H1 (cell line): ENCODE data around the gene TP53BP2.
"Not testable (repeated sequence)": the region's sequence is repeated elsewhere in the genome, so short reads cannot be mapped to it uniquely, and the experiment has no call there.

ENCODE experiments used
- EP300 ChIP-seq, 2 experiments: IDR thresholded peaks; 1 replicate in 1 of 2; 2 replicates in 1 of 2; pipeline ENCODE4 v1.6.1; 2011 to 2012; ENCODE audit warnings: low read depth in 2 of 2, low read length in 2 of 2, mild to moderate bottlenecking in 2 of 2, borderline replicate concordance in 1 of 2, inconsistent platforms in 1 of 2, moderate library complexity in 1 of 2
- EZH2 ChIP-seq: fragments of 200-600 bp; sonication (generic); IDR thresholded peaks from 2 replicates; pipeline ENCODE4 v1.7.1; 2012; ENCODE audit warnings: low read depth, mild to moderate bottlenecking, moderate library complexity, low read length, inconsistent platforms; ENCODE audit not compliant: severe bottlenecking
- GABPA ChIP-seq: IDR thresholded peaks from 2 replicates; pipeline ENCODE4 v1.6.1; 2011; ENCODE audit warnings: mild to moderate bottlenecking, low read length, moderate library complexity, borderline replicate concordance; ENCODE audit not compliant: insufficient read depth
- HDAC2 ChIP-seq, 2 experiments: fragments of 300-600 bp in 1 of 2; sonication (generic) in 1 of 2; IDR thresholded peaks; 2 replicates each; pipeline ENCODE4 v1.6.1; 2011 to 2012; ENCODE audit warnings: low read depth in 2 of 2, low read length in 2 of 2, mild to moderate bottlenecking in 2 of 2, moderate library complexity in 2 of 2, borderline replicate concordance in 1 of 2, inconsistent platforms in 1 of 2
- JUND ChIP-seq: IDR thresholded peaks from 2 replicates; pipeline ENCODE4 v1.6.1; 2011; ENCODE audit warnings: mild to moderate bottlenecking, improper control_type of control experiment, low read length
- POLR2A ChIP-seq, 2 experiments: IDR thresholded peaks; 1 replicate in 1 of 2; 2 replicates in 1 of 2; pipeline ENCODE4 v1.6.1; 2011; ENCODE audit warnings: low read depth in 2 of 2, low read length in 2 of 2, mild to moderate bottlenecking in 2 of 2; ENCODE audit errors: control extremely low read depth in 1 of 2
- TAF1 ChIP-seq: IDR thresholded peaks from 2 replicates; pipeline ENCODE4 v1.6.1; 2011; ENCODE audit warnings: mild to moderate bottlenecking, low read depth, low read length
- TF ChIP-seq, protein P1 (sequence below), 3 experiments: IDR thresholded peaks; 1 replicate in 2 of 3; 2 replicates in 1 of 3; pipeline versions ENCODE4 v1.5.1 to v1.6.1; 2011; ENCODE audit warnings: low read length in 3 of 3, mild to moderate bottlenecking in 3 of 3, inconsistent platforms in 2 of 3, low read depth in 1 of 3, moderate library complexity in 1 of 3; ENCODE audit not compliant: insufficient read depth in 1 of 3; ENCODE audit errors: control extremely low read depth in 1 of 3
- TF ChIP-seq, protein P2 (sequence below): fragments of 300-600 bp; sonication (generic); IDR thresholded peaks from 2 replicates; pipeline ENCODE4 v1.7.1; 2012; ENCODE audit warnings: low read length, moderate library complexity, mild to moderate bottlenecking, inconsistent platforms; ENCODE audit not compliant: insufficient replicate concordance

DNA sequence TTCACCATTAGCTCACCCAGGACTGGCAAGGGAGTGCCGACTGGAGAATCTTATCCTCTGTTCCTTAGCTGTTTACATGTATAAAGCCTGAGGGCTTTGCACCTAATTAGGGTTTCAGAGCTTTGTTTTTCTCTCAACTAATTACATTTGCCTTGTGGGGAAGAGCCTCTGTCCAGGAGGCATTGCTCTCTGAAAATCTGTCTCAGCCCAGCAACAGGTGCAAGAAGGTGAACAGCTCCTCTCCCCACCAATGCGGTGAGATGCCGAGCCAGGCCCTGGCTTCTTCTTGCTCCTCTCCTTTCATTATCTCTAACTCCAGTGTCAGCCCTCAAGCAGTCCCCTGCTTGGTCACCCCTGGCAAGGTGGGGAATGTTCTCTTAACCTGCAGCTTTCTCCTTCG is 43.6 kb upstream of the TP53BP2 start:
- TF ChIP-seq, protein P1, sequence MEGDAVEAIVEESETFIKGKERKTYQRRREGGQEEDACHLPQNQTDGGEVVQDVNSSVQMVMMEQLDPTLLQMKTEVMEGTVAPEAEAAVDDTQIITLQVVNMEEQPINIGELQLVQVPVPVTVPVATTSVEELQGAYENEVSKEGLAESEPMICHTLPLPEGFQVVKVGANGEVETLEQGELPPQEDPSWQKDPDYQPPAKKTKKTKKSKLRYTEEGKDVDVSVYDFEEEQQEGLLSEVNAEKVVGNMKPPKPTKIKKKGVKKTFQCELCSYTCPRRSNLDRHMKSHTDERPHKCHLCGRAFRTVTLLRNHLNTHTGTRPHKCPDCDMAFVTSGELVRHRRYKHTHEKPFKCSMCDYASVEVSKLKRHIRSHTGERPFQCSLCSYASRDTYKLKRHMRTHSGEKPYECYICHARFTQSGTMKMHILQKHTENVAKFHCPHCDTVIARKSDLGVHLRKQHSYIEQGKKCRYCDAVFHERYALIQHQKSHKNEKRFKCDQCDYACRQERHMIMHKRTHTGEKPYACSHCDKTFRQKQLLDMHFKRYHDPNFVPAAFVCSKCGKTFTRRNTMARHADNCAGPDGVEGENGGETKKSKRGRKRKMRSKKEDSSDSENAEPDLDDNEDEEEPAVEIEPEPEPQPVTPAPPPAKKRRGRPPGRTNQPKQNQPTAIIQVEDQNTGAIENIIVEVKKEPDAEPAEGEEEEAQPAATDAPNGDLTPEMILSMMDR (IDR thresholded peaks at IDR 0.05; ENCODE audit: control extremely low read depth in 1 of 3, insufficient read depth in 1 of 3, low read depth in 1 of 3, low read length in 3 of 3) = not testable (repeated sequence)
- TF ChIP-seq GABPA; POLR2A (IDR thresholded peaks at IDR 0.05; ENCODE audit: control extremely low read depth in 1 of 2, low read depth in 2 of 2, low read length in 2 of 2); HDAC2 (IDR thresholded peaks at IDR 0.05; ENCODE audit: borderline replicate concordance in 1 of 2, low read depth in 2 of 2, low read length in 2 of 2); EZH2; TAF1; EP300 (IDR thresholded peaks at IDR 0.05; ENCODE audit: borderline replicate concordance in 1 of 2, low read depth in 2 of 2, low read length in 2 of 2); JUND: not testable (repeated sequence)
- TF ChIP-seq, protein P2, sequence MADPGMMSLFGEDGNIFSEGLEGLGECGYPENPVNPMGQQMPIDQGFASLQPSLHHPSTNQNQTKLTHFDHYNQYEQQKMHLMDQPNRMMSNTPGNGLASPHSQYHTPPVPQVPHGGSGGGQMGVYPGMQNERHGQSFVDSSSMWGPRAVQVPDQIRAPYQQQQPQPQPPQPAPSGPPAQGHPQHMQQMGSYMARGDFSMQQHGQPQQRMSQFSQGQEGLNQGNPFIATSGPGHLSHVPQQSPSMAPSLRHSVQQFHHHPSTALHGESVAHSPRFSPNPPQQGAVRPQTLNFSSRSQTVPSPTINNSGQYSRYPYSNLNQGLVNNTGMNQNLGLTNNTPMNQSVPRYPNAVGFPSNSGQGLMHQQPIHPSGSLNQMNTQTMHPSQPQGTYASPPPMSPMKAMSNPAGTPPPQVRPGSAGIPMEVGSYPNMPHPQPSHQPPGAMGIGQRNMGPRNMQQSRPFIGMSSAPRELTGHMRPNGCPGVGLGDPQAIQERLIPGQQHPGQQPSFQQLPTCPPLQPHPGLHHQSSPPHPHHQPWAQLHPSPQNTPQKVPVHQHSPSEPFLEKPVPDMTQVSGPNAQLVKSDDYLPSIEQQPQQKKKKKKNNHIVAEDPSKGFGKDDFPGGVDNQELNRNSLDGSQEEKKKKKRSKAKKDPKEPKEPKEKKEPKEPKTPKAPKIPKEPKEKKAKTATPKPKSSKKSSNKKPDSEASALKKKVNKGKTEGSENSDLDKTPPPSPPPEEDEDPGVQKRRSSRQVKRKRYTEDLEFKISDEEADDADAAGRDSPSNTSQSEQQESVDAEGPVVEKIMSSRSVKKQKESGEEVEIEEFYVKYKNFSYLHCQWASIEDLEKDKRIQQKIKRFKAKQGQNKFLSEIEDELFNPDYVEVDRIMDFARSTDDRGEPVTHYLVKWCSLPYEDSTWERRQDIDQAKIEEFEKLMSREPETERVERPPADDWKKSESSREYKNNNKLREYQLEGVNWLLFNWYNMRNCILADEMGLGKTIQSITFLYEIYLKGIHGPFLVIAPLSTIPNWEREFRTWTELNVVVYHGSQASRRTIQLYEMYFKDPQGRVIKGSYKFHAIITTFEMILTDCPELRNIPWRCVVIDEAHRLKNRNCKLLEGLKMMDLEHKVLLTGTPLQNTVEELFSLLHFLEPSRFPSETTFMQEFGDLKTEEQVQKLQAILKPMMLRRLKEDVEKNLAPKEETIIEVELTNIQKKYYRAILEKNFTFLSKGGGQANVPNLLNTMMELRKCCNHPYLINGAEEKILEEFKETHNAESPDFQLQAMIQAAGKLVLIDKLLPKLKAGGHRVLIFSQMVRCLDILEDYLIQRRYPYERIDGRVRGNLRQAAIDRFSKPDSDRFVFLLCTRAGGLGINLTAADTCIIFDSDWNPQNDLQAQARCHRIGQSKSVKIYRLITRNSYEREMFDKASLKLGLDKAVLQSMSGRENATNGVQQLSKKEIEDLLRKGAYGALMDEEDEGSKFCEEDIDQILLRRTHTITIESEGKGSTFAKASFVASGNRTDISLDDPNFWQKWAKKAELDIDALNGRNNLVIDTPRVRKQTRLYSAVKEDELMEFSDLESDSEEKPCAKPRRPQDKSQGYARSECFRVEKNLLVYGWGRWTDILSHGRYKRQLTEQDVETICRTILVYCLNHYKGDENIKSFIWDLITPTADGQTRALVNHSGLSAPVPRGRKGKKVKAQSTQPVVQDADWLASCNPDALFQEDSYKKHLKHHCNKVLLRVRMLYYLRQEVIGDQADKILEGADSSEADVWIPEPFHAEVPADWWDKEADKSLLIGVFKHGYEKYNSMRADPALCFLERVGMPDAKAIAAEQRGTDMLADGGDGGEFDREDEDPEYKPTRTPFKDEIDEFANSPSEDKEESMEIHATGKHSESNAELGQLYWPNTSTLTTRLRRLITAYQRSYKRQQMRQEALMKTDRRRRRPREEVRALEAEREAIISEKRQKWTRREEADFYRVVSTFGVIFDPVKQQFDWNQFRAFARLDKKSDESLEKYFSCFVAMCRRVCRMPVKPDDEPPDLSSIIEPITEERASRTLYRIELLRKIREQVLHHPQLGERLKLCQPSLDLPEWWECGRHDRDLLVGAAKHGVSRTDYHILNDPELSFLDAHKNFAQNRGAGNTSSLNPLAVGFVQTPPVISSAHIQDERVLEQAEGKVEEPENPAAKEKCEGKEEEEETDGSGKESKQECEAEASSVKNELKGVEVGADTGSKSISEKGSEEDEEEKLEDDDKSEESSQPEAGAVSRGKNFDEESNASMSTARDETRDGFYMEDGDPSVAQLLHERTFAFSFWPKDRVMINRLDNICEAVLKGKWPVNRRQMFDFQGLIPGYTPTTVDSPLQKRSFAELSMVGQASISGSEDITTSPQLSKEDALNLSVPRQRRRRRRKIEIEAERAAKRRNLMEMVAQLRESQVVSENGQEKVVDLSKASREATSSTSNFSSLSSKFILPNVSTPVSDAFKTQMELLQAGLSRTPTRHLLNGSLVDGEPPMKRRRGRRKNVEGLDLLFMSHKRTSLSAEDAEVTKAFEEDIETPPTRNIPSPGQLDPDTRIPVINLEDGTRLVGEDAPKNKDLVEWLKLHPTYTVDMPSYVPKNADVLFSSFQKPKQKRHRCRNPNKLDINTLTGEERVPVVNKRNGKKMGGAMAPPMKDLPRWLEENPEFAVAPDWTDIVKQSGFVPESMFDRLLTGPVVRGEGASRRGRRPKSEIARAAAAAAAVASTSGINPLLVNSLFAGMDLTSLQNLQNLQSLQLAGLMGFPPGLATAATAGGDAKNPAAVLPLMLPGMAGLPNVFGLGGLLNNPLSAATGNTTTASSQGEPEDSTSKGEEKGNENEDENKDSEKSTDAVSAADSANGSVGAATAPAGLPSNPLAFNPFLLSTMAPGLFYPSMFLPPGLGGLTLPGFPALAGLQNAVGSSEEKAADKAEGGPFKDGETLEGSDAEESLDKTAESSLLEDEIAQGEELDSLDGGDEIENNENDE = not testable (repeated sequence)
